GM19238 (cell line): ENCODE results near the gene APOC3.

ENCODE experiments used
- DNase-seq: peaks from one replicate; pipeline ENCODE4 v3.0.0; 2011; ENCODE audit warnings: low spot score; ENCODE audit not compliant: insufficient read length

The APOC3 gene

GRCh38 chr11:116849060-116849459, 19.4 kb downstream of the APOC3 start:
- DNase-seq, result no peak

GRCh38 chr11:116849486-116849885, 19.8 kb downstream of the APOC3 start:
- no peak for DNase-seq

GRCh38 chr11:116851626-116852025, 21.9 kb downstream of the APOC3 start:
- no peak for DNase-seq

GRCh38 chr11:116852261-116853031, 22.7 kb downstream of the APOC3 start:
- DNase-seq, result no peak

- DNase-seq, result peak; percentile 69
These were observed 23.9 kb downstream of the APOC3 start for GRCh38 chr11:116853461-116854073.

- no peak for DNase-seq
These were observed 25.7 kb downstream of the APOC3 start for GRCh38 chr11:116855413-116855812.

GRCh38 chr11:116856423-116856822, 26.7 kb downstream of the APOC3 start:
- no peak for DNase-seq

- no peak for DNase-seq
These were observed 27.6 kb downstream of the APOC3 start for GRCh38 chr11:116857316-116857715.

GRCh38 chr11:116857936-116858335, 28.2 kb downstream of the APOC3 start:
- DNase-seq, result no peak

GRCh38 chr11:116859175-116859574, 29.5 kb downstream of the APOC3 start:
- no peak for DNase-seq

GRCh38 chr11:116860303-116860702, 30.6 kb downstream of the APOC3 start:
- no peak for DNase-seq

GRCh38 chr11:116861539-116861938, 31.8 kb downstream of the APOC3 start:
- no peak for DNase-seq

- DNase-seq, result no peak
These were observed 32.5 kb downstream of the APOC3 start for GRCh38 chr11:116862185-116862584.

- no peak for DNase-seq
These were observed 33.2 kb downstream of the APOC3 start for GRCh38 chr11:116862951-116863350.

GRCh38 chr11:116864531-116864930, 34.8 kb downstream of the APOC3 start:
- no peak for DNase-seq

- no peak for DNase-seq
These were observed 36.0 kb downstream of the APOC3 start for GRCh38 chr11:116865696-116866095.

- DNase-seq, result no peak
These were observed 37.2 kb downstream of the APOC3 start for GRCh38 chr11:116866804-116867455.

- no peak for DNase-seq
These were observed 37.9 kb downstream of the APOC3 start for GRCh38 chr11:116867619-116868018.

- DNase-seq, result no peak
These were observed 38.4 kb downstream of the APOC3 start for GRCh38 chr11:116868066-116868465.

- DNase-seq, result no peak
These were observed 39.9 kb downstream of the APOC3 start for GRCh38 chr11:116869610-116870009.

- no peak for DNase-seq
These were observed 40.3 kb downstream of the APOC3 start for GRCh38 chr11:116870054-116870453.

GRCh38 chr11:116871248-116871647, 41.5 kb downstream of the APOC3 start:
- no peak for DNase-seq

GRCh38 chr11:116873381-116873780, 43.7 kb downstream of the APOC3 start:
- no peak for DNase-seq
